ENCODE data around the gene ATL2. TPM values are rescaled to one million over a fixed set of nuclear protein-coding genes. Genes with fewer than 3 reads are reported as not detected.

The ATL2 gene
- total RNA-seq, 4 donors from 2014 or later = 147 to 220 (median 187) TPM

DNA sequence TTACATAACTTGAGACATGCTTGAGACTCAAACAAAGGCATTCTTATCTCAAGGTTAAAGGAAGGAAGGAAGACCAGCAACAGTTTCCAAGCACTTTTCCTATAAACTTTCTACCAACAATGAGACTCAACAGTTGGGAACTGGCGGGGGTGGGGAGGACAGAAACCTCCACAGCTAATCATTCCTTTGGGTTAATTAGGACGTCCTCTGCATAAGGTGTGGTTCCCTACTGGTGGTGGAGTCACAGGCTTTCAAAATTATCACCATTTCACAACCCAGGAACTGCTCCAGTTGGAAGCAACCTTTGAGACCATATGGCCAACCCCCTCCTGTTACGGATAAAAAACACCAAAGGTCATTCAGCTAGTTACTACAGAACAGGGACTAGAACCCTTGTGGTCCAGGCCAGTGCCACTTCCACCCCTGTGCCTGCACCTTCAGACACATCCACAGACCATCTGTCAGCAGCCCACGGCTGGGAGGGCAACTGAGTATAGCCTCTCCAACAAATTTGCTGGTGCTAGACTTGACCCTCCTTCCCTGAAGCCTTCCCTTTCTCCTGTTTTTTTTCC, 30.1 kb upstream of the ATL2 start:
- DNase-seq (ENCODE audit: low spot score in 2 of 2) = peak in 1 of 2 donors; percentile 37
- TF ChIP-seq POLR2A (IDR thresholded peaks at IDR 0.05) = no peak
- TF ChIP-seq, protein P1, sequence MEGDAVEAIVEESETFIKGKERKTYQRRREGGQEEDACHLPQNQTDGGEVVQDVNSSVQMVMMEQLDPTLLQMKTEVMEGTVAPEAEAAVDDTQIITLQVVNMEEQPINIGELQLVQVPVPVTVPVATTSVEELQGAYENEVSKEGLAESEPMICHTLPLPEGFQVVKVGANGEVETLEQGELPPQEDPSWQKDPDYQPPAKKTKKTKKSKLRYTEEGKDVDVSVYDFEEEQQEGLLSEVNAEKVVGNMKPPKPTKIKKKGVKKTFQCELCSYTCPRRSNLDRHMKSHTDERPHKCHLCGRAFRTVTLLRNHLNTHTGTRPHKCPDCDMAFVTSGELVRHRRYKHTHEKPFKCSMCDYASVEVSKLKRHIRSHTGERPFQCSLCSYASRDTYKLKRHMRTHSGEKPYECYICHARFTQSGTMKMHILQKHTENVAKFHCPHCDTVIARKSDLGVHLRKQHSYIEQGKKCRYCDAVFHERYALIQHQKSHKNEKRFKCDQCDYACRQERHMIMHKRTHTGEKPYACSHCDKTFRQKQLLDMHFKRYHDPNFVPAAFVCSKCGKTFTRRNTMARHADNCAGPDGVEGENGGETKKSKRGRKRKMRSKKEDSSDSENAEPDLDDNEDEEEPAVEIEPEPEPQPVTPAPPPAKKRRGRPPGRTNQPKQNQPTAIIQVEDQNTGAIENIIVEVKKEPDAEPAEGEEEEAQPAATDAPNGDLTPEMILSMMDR (IDR thresholded peaks at IDR 0.05) = no peak
- intact Hi-C loops (cut with DNase I; ENCODE audit: low total_unique reads) = no loop called here
- H3K4me3 ChIP-seq (ENCODE audit: low read depth, poor library complexity, severe bottlenecking) = no peak overlapping the region
- 31 to 43% methylated on average over 4 of the region's 4 CpGs for WGBS, 2 donors

DNA sequence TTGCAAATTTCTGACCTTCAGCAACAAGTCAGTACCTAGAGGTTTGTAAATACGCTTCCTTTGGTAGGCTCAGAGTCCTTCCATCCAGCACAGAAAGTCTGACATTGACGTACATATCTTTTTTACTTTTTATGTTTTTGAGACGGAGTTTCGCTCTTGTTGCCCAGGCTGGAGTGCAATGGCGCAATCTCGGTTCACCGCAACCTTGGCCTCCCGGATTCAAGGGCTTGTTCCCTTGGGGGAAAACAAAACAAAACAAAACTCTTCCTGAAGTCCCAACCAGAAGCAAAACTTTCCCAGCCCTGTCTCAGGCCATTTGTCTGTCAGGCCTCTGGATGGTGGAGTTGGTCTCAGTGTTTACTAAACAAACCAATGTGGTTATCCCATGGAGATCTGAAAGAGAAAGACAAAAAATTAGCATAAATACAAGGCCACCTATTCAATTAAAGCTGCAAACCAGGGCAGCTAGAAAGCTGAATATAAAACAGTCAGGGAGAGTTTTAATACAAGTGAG, 29.6 kb upstream of the ATL2 start:
- DNase-seq (ENCODE audit: low spot score in 2 of 2) = peak in 1 of 2 donors; percentile 83
- 64 to 70% methylated on average over 8 of the region's 8 CpGs for WGBS, 2 donors
- no peak overlapping the region for H3K4me3 ChIP-seq (ENCODE audit: low read depth, poor library complexity, severe bottlenecking)
- TF ChIP-seq, protein P1 (IDR thresholded peaks at IDR 0.05) = no peak
- TF ChIP-seq POLR2A (IDR thresholded peaks at IDR 0.05) = no peak
- intact Hi-C loops (cut with DNase I; ENCODE audit: low total_unique reads) = no loop called here

DNA sequence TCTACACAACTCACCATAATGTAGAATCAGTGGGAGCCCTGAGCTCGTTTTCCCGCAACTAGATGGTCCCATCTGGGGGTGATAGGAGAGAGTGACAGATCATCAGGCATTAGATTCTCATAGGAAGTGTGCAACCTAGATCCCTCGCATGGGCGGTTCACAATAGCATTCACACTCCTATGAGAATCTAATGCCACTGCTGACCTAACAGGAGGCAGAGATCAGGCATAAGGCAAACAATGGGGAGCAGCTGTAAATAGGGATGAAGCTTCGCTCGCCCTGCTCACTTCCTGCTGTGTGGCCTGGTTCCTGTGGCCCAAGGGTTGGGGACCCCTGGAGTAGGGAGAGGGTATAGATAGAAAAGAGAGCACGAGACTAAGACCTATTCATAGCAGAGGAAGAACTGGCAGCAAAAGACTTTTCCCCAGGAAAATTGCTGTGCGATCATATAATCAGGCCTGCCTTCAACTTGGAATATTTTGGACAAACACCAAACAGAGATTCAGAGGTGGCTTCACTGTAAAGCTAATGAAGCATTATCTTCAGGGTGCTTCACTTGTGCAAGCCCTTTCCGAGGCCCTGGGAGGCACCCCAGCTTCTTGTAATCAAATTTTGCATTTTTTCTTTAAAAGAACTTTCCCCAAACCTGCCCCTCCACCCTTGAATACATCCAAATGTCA, 29.0 kb upstream of the ATL2 start:
- no peak for TF ChIP-seq POLR2A (IDR thresholded peaks at IDR 0.05)
- TF ChIP-seq, protein P1 (IDR thresholded peaks at IDR 0.05) = no peak
- no peak overlapping the region for H3K4me3 ChIP-seq (ENCODE audit: low read depth, poor library complexity, severe bottlenecking)
- no peak for DNase-seq (ENCODE audit: low spot score in 2 of 2)
- intact Hi-C loops (cut with DNase I; ENCODE audit: low total_unique reads) = no loop called here
- 77 to 79% methylated on average over 9 of the region's 9 CpGs for WGBS, 2 donors

DNA sequence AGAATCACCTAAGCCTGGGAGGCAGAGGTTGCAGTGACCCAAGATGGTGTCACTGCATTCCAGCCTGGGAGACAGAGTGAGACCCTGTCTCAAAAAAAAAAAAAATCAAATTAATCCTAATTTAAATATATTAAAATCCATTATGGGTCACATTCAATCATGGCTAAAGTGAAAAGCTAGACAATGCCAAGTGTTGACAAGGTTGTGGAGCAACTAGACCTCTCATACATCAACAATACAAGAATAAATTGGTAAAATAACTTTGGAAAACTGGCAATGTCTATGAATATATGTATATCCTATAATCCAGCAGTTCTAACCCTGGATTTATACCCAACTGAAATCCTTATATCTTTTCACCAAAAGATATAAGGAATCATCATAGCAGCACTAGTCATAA, 23.4 kb upstream of the ATL2 start:
- intact Hi-C loops (cut with DNase I; ENCODE audit: low total_unique reads) = no loop called here
- H3K4me3 ChIP-seq (ENCODE audit: low read depth, poor library complexity, severe bottlenecking) = no peak overlapping the region
- TF ChIP-seq POLR2A (IDR thresholded peaks at IDR 0.05) = no peak
- TF ChIP-seq, protein P1 (IDR thresholded peaks at IDR 0.05) = no peak
- DNase-seq (ENCODE audit: low spot score in 2 of 2) = no peak

DNA sequence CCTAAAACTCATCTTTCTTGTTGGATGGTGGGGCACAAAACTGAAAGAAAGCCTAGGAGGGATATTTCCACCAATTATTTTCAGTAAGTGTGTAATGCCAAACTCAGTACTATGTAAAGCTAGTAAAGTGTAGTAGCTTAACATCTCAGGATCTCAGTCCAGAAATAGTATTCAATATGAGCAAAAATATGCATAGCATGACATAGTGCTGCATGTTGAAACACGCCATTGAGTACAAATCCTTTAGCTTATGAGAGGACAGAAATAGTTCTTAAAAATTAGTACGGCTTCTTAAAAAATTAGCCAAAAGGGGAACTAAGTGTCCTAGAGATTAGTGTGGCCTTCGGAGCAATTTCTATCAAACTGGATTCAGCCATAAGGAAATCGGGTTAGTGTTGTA, 21.7 kb upstream of the ATL2 start:
- DNase-seq (ENCODE audit: low spot score in 2 of 2) = no peak
- no peak for TF ChIP-seq POLR2A (IDR thresholded peaks at IDR 0.05)
- TF ChIP-seq, protein P1 (IDR thresholded peaks at IDR 0.05) = no peak
- intact Hi-C loops (cut with DNase I; ENCODE audit: low total_unique reads) = no loop called here
- no peak overlapping the region for H3K4me3 ChIP-seq (ENCODE audit: low read depth, poor library complexity, severe bottlenecking)
- 55 to 57% methylated on average over 4 of the region's 4 CpGs for WGBS, 2 donors
